ENCODE measurements around the gene ADGRD1.

ADGRD1 gene

DNA sequence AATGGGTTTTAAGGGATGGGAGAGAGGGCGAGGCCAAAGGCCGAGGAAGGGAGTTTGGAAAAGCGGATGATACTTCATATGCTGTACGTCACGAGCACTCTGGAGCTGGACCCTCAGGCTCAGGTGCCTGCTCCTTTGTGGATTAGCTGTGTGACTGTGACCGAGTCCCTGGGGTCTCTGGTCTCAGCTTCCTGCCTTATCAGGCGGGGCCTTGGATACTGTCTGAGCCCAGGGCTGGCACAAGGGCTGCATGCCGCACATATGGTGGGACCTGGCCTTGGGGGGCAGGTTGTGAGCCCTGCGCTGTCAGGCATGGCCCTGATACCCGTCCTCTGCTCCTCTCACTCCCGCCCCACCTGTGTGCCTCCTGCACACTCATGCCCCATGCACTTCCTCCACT, 95.3 kb downstream of the ADGRD1 start:
- H2BK120ac ChIP-seq (ENCODE audit: insufficient read depth, low read length, poor library complexity), result no peak overlapping the region
- H4K91ac ChIP-seq (ENCODE audit: low read depth, low read length), result no peak overlapping the region
- H2AK5ac ChIP-seq (ENCODE audit: low read length), result no peak overlapping the region
- H2BK5ac ChIP-seq (ENCODE audit: low read depth, low read length, poor library complexity), result no peak overlapping the region
- H3K27me3 ChIP-seq (ENCODE audit: insufficient read depth, low read length), result no peaks in the 10 kb centered on the region
- no peaks in the 10 kb centered on the region for H3K79me2 ChIP-seq (ENCODE audit: control insufficient read depth, insufficient read depth, low read length, poor library complexity)
- no peak overlapping the region for H4K12ac ChIP-seq (ENCODE audit: low read depth, low read length)
- H3K79me1 ChIP-seq (ENCODE audit: low read length), result no peaks in the 10 kb centered on the region
- H3K9me3 ChIP-seq (ENCODE audit: insufficient read depth, low read depth, low read length), result no peaks in the 10 kb centered on the region
- H2BK12ac ChIP-seq (ENCODE audit: low read length), result no peak overlapping the region
- H3K14ac ChIP-seq (ENCODE audit: low read length), result no peak overlapping the region
- H3K36me3 ChIP-seq (ENCODE audit: control insufficient read depth in 1 of 2, insufficient read depth in 2 of 2, low read length in 2 of 2), result no peaks in the 10 kb centered on the region
- no peak overlapping the region for H3K23ac ChIP-seq (ENCODE audit: low read length)
- no peak overlapping the region for H3K27ac ChIP-seq (ENCODE audit: low read depth, low read length)
- no peak overlapping the region for H4K8ac ChIP-seq (ENCODE audit: low read depth, low read length)
- H3K4me1 ChIP-seq (ENCODE audit: control insufficient read depth in 1 of 2, insufficient read depth in 2 of 2, low read length in 2 of 2), result no peaks in the 10 kb centered on the region
- no peak overlapping the region for H3K4me2 ChIP-seq (ENCODE audit: low read length)
- WGBS (ENCODE audit: extremely low coverage, insufficient coverage, insufficient read length), result 100% methylated on average over 2 of the region's 11 CpGs
- H3K9ac ChIP-seq (ENCODE audit: low read length), result no peak overlapping the region
- H3K4ac ChIP-seq (ENCODE audit: low read depth, low read length), result no peak overlapping the region
- H2AFZ ChIP-seq (ENCODE audit: insufficient read depth, low read length, poor library complexity), result no peak overlapping the region
- no peak overlapping the region for H3K4me3 ChIP-seq (ENCODE audit: low read depth, low read length)
- no peak overlapping the region for H3K18ac ChIP-seq (ENCODE audit: low read length)
- no peak for DNase-seq

DNA sequence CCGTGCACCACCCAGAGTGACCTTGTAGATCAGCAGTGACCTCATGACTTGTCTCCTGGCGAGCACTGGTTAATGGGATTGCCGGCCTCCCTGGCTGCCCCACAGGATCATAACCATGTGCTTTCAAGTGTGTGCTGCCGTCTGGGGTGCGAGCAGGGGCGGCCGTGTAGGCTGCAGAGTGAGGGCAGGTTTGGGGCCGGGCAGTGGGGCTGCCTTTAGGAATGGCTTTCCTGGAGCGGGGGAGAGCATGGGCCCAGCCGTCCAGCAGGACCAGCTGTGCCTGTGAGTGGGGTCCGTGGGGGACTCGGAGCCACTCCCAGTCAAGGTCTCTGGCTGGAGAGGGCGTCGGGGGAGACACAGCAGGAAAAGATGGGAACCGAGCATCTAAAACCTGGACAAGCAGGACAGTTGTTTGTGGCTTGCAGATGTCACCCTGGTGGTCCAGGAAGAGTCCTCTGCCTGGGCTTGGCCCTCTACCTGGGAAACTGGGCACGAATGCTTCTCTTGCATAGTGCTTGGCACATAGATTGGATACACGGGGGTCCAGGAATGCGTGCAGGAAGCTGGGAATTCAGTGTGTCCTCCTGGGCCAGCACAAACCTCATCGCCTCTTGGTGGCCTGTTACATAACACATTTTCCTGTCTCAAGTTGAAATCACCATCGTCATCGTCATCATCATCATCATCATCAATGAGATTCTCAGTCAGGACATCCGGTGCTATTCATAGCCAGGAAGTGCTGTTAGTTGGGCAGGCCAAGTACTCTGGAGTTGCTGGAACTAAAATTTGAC, 96.0 kb downstream of the ADGRD1 start:
- no peak for DNase-seq
- Histone ChIP-seq H3K79me2 (ENCODE audit: control insufficient read depth, insufficient read depth, low read length, poor library complexity) (no peaks in the 10 kb centered on the region), H2AK5ac (ENCODE audit: low read length) (no peak overlapping the region), H3K4me1 (ENCODE audit: control insufficient read depth in 1 of 2, insufficient read depth in 2 of 2, low read length in 2 of 2) (no peaks in the 10 kb centered on the region), H3K18ac (ENCODE audit: low read length) (no peak overlapping the region), H3K36me3 (ENCODE audit: control insufficient read depth in 1 of 2, insufficient read depth in 2 of 2, low read length in 2 of 2) (no peaks in the 10 kb centered on the region), H3K27me3 (ENCODE audit: insufficient read depth, low read length) (no peaks in the 10 kb centered on the region), H2BK120ac (ENCODE audit: insufficient read depth, low read length, poor library complexity) (no peak overlapping the region), H3K23ac (ENCODE audit: low read length) (no peak overlapping the region), H3K4ac (ENCODE audit: low read depth, low read length) (no peak overlapping the region), H3K9ac (ENCODE audit: low read length) (peak overlapping the region; percentile 42), H4K12ac (ENCODE audit: low read depth, low read length) (no peak overlapping the region), H3K79me1 (ENCODE audit: low read length) (no peaks in the 10 kb centered on the region), H4K91ac (ENCODE audit: low read depth, low read length) (no peak overlapping the region), H3K14ac (ENCODE audit: low read length) (no peak overlapping the region), H4K8ac (ENCODE audit: low read depth, low read length) (no peak overlapping the region), H3K27ac (ENCODE audit: low read depth, low read length) (no peak overlapping the region), H3K4me3 (ENCODE audit: low read depth, low read length) (no peak overlapping the region), H2AFZ (ENCODE audit: insufficient read depth, low read length, poor library complexity) (no peak overlapping the region), H3K9me3 (ENCODE audit: insufficient read depth, low read depth, low read length) (no peaks in the 10 kb centered on the region), H2BK12ac (ENCODE audit: low read length) (no peak overlapping the region), H3K4me2 (ENCODE audit: low read length) (no peak overlapping the region), H2BK5ac (ENCODE audit: low read depth, low read length, poor library complexity) (no peak overlapping the region)
- no CpG with 5 or more reads among the region's 22 CpGs for WGBS (ENCODE audit: extremely low coverage, insufficient coverage, insufficient read length)

DNA sequence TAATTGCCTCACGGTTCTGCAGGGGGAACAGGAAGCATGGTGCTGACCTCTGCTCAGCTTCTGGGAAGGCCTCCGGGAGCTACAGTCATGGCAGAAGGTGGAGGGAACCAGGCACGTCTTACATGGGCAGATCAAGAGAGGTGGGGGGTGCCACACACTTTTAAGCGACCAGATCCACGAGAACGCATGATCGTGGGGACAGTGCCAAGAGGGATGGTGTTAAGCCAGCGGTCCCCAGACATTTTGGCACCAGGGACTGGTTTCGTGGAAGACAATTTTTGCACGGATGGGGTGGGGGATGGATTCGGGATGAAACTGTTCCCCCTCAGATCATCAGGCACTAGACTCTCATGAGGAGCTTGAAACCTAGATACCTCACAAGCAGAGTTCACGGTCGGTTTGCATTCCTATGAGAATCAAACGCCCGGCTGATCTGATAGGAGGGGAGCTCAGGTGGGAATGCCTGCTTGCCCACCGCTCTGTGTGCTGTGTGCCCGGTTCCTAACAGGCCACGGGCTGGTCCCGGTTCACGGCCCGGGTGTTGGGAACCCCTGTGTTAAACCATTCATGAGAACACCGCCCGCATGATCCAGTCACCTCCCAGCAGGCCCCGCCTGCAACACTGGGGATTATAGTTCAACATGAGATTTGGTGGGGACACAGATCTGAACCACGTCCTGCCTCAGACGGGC, 96.9 kb downstream of the ADGRD1 start:
- H3K9me3 ChIP-seq (ENCODE audit: insufficient read depth, low read depth, low read length), result no peaks in the 10 kb centered on the region
- no peak overlapping the region for H3K4ac ChIP-seq (ENCODE audit: low read depth, low read length)
- WGBS (ENCODE audit: extremely low coverage, insufficient coverage, insufficient read length), result no CpG with 5 or more reads among the region's 26 CpGs
- no peak overlapping the region for H3K4me2 ChIP-seq (ENCODE audit: low read length)
- no peak for DNase-seq
- no peaks in the 10 kb centered on the region for H3K36me3 ChIP-seq (ENCODE audit: control insufficient read depth in 1 of 2, insufficient read depth in 2 of 2, low read length in 2 of 2)
- no peak overlapping the region for H4K91ac ChIP-seq (ENCODE audit: low read depth, low read length)
- no peak overlapping the region for H2BK5ac ChIP-seq (ENCODE audit: low read depth, low read length, poor library complexity)
- H3K14ac ChIP-seq (ENCODE audit: low read length), result no peak overlapping the region
- no peak overlapping the region for H3K4me3 ChIP-seq (ENCODE audit: low read depth, low read length)
- H3K27me3 ChIP-seq (ENCODE audit: insufficient read depth, low read length), result no peaks in the 10 kb centered on the region
- no peak overlapping the region for H2AFZ ChIP-seq (ENCODE audit: insufficient read depth, low read length, poor library complexity)
- no peak overlapping the region for H4K12ac ChIP-seq (ENCODE audit: low read depth, low read length)
- no peak overlapping the region for H3K9ac ChIP-seq (ENCODE audit: low read length)
- no peak overlapping the region for H3K27ac ChIP-seq (ENCODE audit: low read depth, low read length)
- H2BK120ac ChIP-seq (ENCODE audit: insufficient read depth, low read length, poor library complexity), result no peak overlapping the region
- no peak overlapping the region for H4K8ac ChIP-seq (ENCODE audit: low read depth, low read length)
- H3K4me1 ChIP-seq (ENCODE audit: control insufficient read depth in 1 of 2, insufficient read depth in 2 of 2, low read length in 2 of 2), result no peaks in the 10 kb centered on the region
- no peak overlapping the region for H3K18ac ChIP-seq (ENCODE audit: low read length)
- H3K79me1 ChIP-seq (ENCODE audit: low read length), result no peaks in the 10 kb centered on the region
- H3K23ac ChIP-seq (ENCODE audit: low read length), result no peak overlapping the region
- no peaks in the 10 kb centered on the region for H3K79me2 ChIP-seq (ENCODE audit: control insufficient read depth, insufficient read depth, low read length, poor library complexity)
- no peak overlapping the region for H2BK12ac ChIP-seq (ENCODE audit: low read length)
- H2AK5ac ChIP-seq (ENCODE audit: low read length), result no peak overlapping the region

DNA sequence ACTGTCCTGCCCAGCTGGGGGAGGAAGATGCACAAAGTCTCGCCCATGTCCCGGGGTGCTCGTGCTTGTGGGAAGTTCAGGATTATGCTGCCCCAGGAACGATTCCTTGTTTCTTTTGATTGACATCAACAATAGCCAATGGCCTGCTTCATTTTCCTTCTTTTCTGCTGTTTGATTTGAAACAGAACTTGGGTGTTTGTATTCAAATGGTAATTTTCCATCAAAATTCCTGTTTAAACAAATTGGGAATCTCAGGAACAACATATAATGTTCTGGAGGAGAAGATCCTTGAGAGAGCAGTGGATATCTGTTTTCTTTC, 97.4 kb downstream of the ADGRD1 start:
- H3K4ac ChIP-seq (ENCODE audit: low read depth, low read length), result no peak overlapping the region
- no CpG with 5 or more reads among the region's 4 CpGs for WGBS (ENCODE audit: extremely low coverage, insufficient coverage, insufficient read length)

More for the DNA sequence above, 97.4 kb downstream of the ADGRD1 start:
- Histone ChIP-seq H2BK12ac (ENCODE audit: low read length) (no peak overlapping the region), H4K8ac (ENCODE audit: low read depth, low read length) (no peak overlapping the region), H2AFZ (ENCODE audit: insufficient read depth, low read length, poor library complexity) (no peak overlapping the region), H3K4me2 (ENCODE audit: low read length) (no peak overlapping the region), H3K18ac (ENCODE audit: low read length) (no peak overlapping the region), H2BK5ac (ENCODE audit: low read depth, low read length, poor library complexity) (no peak overlapping the region), H4K91ac (ENCODE audit: low read depth, low read length) (no peak overlapping the region), H2AK5ac (ENCODE audit: low read length) (no peak overlapping the region), H3K9me3 (ENCODE audit: insufficient read depth, low read depth, low read length) (no peaks in the 10 kb centered on the region), H3K36me3 (ENCODE audit: control insufficient read depth in 1 of 2, insufficient read depth in 2 of 2, low read length in 2 of 2) (no peaks in the 10 kb centered on the region), H3K79me1 (ENCODE audit: low read length) (no peaks in the 10 kb centered on the region), H3K23ac (ENCODE audit: low read length) (no peak overlapping the region), H3K4me3 (ENCODE audit: low read depth, low read length) (no peak overlapping the region), H3K9ac (ENCODE audit: low read length) (no peak overlapping the region), H3K4me1 (ENCODE audit: control insufficient read depth in 1 of 2, insufficient read depth in 2 of 2, low read length in 2 of 2) (no peaks in the 10 kb centered on the region), H3K27ac (ENCODE audit: low read depth, low read length) (no peak overlapping the region), H4K12ac (ENCODE audit: low read depth, low read length) (no peak overlapping the region), H3K79me2 (ENCODE audit: control insufficient read depth, insufficient read depth, low read length, poor library complexity) (no peaks in the 10 kb centered on the region), H2BK120ac (ENCODE audit: insufficient read depth, low read length, poor library complexity) (no peak overlapping the region), H3K27me3 (ENCODE audit: insufficient read depth, low read length) (no peaks in the 10 kb centered on the region), H3K14ac (ENCODE audit: low read length) (no peak overlapping the region)
- no peak for DNase-seq

Measured in trophoblast cell (in vitro differentiated cells and primary cell).